GM23248 (cell line): ENCODE results near the gene SND1.

ENCODE experiments used
- EZH2 ChIP-seq: fragments of 200-600 bp; sonication (generic); IDR thresholded peaks from 2 replicates; pipeline ENCODE4 v1.6.1; 2018; ENCODE audit warnings: antibody characterized with exemption, mild to moderate bottlenecking; ENCODE audit not compliant: insufficient read depth, poor library complexity, severe bottlenecking
- EZH2phosphoT487 ChIP-seq: fragments of 200-600 bp; sonication (generic); IDR thresholded peaks from 2 replicates; pipeline ENCODE4 v1.6.1; 2018; ENCODE audit warnings: antibody characterized with exemption, moderate library complexity, mild to moderate bottlenecking, low read depth; ENCODE audit not compliant: insufficient read depth

DNA sequence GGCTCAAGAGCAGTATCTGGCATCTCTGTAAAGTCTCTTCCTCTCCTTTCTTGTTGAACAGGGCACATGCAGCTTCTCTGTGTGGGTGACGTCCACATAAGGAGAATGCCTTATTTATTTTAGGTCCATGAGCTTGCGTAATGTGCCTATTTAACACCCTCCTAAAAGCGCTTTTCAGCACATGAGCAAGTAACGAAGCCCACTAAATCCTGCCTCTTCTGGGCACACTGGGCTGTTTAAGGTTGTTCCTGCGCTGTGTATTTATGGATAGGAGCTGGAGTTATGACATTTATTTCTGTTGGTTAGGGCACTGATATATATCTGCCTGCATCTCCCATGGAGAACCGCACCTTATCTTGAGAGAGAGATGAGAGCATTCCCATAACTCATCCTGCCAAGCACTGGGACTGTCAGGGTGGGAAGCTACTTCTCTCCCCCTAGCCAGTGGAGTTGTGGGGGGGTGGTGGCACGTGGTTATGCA is 303.1 kb downstream of the SND1 start:
- TF ChIP-seq EZH2 = no peak
- TF ChIP-seq EZH2phosphoT487 = no peak
